ENCODE results near the gene A2ML1.
"Not testable (repeated sequence)": the region's sequence is repeated elsewhere in the genome, so short reads cannot be mapped to it uniquely, and the experiment has no call there.

Gene A2ML1

GRCh38 chr12:8860165-8860961, 37.9 kb downstream of the A2ML1 start:
- DNase-seq = peak; percentile 18

GRCh38 chr12:8866429-8866828, 44.0 kb downstream of the A2ML1 start:
- no peak for DNase-seq

GRCh38 chr12:8867009-8867408, 44.6 kb downstream of the A2ML1 start:
- DNase-seq = no peak

- no peak for DNase-seq
Observed at GRCh38 chr12:8867786-8868185, 45.4 kb downstream of the A2ML1 start.

- no peak for DNase-seq
Observed at GRCh38 chr12:8870586-8870985, 48.2 kb downstream of the A2ML1 start.

GRCh38 chr12:8871068-8871467, 48.6 kb downstream of the A2ML1 start:
- DNase-seq = no peak

GRCh38 chr12:8876887-8877286, 54.5 kb downstream of the A2ML1 start:
- DNase-seq = no peak

- DNase-seq = no peak
Observed at GRCh38 chr12:8886502-8887284, 64.3 kb downstream of the A2ML1 start.

- no peak for DNase-seq
Observed at GRCh38 chr12:8887285-8887715, 64.9 kb downstream of the A2ML1 start.

- DNase-seq = peak; percentile 59
Observed at GRCh38 chr12:8890313-8891085, 68.1 kb downstream of the A2ML1 start.

- no peak for DNase-seq
Observed at GRCh38 chr12:8891976-8892375, 69.6 kb downstream of the A2ML1 start.

GRCh38 chr12:8894378-8894777, 72.0 kb downstream of the A2ML1 start:
- no peak for DNase-seq

GRCh38 chr12:8894986-8895385, 72.6 kb downstream of the A2ML1 start:
- no peak for DNase-seq

GRCh38 chr12:8897081-8897480, 74.7 kb downstream of the A2ML1 start:
- no peak for DNase-seq

GRCh38 chr12:8899830-8900229, 77.4 kb downstream of the A2ML1 start:
- DNase-seq = no peak

GRCh38 chr12:8902703-8903102, 80.3 kb downstream of the A2ML1 start:
- not testable (repeated sequence) for DNase-seq

- no peak for DNase-seq
Observed at GRCh38 chr12:8903646-8904045, 81.2 kb downstream of the A2ML1 start.

- no peak for DNase-seq
Observed at GRCh38 chr12:8904665-8905064, 82.2 kb downstream of the A2ML1 start.

- no peak for DNase-seq
Observed at GRCh38 chr12:8905546-8905945, 83.1 kb downstream of the A2ML1 start.

GRCh38 chr12:8906266-8907180, 84.1 kb downstream of the A2ML1 start:
- DNase-seq = no peak

- no peak for DNase-seq
Observed at GRCh38 chr12:8907513-8907912, 85.1 kb downstream of the A2ML1 start.

- no peak for DNase-seq
Observed at GRCh38 chr12:8909752-8910151, 87.3 kb downstream of the A2ML1 start.
